Body of pancreas (tissue), 4 donors: ENCODE measurements around the gene PTPRM.

Source experiments
- POLR2A ChIP-seq, 3 donors: fragments of 450-650 bp; IDR thresholded peaks; one replicate each; pipeline ENCODE4 v1.6.1; 2016; ENCODE audit warnings: antibody characterized with exemption in 3 of 3, mild to moderate bottlenecking in 2 of 3
- TF ChIP-seq, protein P1 (sequence below), 7 experiments: fragments of 450-650 bp in 4 of 7; fragments of 200-600 bp in 3 of 7; sonication (generic) in 3 of 7; IDR thresholded peaks; one replicate each; pipeline ENCODE4 v1.5.1; 2016 to 2019; ENCODE audit warnings: antibody characterized with exemption in 7 of 7

DNA sequence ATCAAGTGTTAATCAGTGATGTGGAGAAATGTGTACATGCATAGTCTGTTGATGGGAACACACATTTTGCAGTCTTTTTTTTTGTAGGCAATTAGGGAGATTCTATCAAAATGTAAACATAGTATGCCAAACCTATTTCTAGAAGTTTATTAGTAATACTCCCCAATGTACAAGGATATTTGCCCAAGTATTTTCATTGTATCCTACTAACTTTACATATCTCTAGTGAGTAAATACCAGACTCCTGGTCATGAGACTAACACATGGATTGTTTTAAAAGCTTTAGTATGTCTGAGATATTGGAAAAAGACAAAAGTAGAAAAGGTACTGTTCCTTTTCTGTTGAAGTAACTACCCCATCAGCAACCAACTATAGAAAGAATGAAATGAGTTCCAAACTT, 513.0 kb downstream of the PTPRM start:
- TF ChIP-seq, protein P1, sequence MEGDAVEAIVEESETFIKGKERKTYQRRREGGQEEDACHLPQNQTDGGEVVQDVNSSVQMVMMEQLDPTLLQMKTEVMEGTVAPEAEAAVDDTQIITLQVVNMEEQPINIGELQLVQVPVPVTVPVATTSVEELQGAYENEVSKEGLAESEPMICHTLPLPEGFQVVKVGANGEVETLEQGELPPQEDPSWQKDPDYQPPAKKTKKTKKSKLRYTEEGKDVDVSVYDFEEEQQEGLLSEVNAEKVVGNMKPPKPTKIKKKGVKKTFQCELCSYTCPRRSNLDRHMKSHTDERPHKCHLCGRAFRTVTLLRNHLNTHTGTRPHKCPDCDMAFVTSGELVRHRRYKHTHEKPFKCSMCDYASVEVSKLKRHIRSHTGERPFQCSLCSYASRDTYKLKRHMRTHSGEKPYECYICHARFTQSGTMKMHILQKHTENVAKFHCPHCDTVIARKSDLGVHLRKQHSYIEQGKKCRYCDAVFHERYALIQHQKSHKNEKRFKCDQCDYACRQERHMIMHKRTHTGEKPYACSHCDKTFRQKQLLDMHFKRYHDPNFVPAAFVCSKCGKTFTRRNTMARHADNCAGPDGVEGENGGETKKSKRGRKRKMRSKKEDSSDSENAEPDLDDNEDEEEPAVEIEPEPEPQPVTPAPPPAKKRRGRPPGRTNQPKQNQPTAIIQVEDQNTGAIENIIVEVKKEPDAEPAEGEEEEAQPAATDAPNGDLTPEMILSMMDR (IDR thresholded peaks at IDR 0.05) = no peak
- no peak for TF ChIP-seq POLR2A (IDR thresholded peaks at IDR 0.05)
